Measurements from ENCODE around the gene MIR17HG.

DNA sequence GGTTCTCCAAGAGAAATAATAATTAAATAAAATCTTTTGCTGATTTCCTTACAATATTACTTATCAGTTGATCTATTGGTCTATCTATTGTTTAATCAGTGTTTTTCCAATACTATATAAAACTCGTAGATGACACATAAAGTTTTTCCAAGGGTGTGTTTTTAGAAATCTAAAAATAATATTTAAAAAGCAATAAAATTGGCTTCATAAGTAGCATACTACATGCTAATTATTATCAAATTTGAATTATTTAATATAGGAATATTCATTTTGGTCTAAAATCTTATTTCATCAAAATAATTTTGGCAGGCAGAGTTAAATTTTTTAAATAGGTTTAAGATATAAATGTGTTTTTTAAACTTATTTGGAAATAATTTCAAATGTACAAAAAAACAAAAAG is 49.4 kb upstream of the MIR17HG start:
- TF ChIP-seq, protein P1, sequence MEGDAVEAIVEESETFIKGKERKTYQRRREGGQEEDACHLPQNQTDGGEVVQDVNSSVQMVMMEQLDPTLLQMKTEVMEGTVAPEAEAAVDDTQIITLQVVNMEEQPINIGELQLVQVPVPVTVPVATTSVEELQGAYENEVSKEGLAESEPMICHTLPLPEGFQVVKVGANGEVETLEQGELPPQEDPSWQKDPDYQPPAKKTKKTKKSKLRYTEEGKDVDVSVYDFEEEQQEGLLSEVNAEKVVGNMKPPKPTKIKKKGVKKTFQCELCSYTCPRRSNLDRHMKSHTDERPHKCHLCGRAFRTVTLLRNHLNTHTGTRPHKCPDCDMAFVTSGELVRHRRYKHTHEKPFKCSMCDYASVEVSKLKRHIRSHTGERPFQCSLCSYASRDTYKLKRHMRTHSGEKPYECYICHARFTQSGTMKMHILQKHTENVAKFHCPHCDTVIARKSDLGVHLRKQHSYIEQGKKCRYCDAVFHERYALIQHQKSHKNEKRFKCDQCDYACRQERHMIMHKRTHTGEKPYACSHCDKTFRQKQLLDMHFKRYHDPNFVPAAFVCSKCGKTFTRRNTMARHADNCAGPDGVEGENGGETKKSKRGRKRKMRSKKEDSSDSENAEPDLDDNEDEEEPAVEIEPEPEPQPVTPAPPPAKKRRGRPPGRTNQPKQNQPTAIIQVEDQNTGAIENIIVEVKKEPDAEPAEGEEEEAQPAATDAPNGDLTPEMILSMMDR (IDR thresholded peaks at IDR 0.05), result no peak
- no peak for TF ChIP-seq POLR2AphosphoS5 (IDR thresholded peaks at IDR 0.05)

Measured in breast epithelium (tissue), 3 donors.